Measurements from ENCODE around the gene LAMC3.
"Not testable (repeated sequence)": the region's sequence is repeated elsewhere in the genome, so short reads cannot be mapped to it uniquely, and the experiment has no call there.

The LAMC3 gene

DNA sequence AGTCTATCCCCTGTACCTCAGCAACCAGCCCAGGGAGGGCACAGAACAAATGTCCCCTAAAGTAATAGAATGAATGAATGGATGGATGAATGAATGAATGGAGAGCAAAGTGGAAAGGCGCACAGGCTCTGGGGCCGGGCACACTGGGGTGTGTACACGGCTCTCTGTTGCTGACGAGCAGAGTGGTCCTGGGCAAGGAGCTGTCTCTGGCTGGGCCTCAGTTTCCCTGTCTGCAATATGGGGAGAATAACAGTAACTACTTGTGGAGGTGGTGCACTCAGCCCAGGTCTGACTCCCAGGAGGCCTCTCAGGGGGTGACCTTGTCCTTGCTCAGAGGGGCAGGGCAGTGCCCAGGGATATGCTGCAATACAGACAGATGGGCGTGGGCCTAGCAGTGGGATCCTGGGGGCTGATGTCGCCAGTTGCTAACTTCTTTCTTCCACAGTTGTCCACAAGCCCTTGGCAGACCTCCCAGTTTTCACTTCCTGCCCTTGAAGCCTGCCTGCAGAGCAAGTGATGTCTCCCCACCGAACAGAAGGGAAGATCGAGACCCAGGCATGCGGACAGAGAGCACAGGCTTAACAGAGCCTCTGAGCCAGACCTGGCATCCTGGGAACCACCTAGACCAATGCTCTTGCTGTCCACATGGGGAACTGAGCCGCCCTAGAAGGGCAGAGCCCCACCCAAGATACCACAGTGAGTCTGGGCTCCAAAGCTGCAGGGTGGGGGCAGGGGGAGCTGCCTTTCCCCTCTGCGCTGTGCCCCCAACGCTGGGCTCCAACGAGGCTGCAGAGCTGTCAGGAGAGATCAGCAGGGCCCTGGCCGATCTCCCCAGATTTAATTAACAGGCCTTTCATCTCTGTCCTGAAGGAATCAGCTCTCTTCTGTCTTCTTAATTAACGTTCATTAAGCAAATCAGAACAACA, 13.6 kb upstream of the LAMC3 start:
- H3K9ac ChIP-seq (ENCODE audit: low read length), result no peak overlapping the region
- H3K9me3 ChIP-seq (ENCODE audit: low read length), result no peaks in the 10 kb centered on the region

DNA sequence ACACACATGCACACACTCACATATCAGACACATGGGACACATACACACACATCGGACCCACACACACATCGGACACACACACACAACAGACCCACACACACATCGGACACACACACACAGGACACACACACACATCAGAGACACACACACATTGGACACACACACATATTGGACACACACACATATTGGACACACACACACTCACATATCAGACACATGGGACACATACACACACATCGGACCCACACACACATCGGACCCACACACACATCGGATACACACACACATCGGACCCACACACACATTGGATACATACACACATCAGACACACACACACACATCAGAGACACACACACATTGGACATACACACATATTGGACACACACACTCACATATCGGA, 12.8 kb upstream of the LAMC3 start:
- no peaks in the 10 kb centered on the region for H3K9me3 ChIP-seq (ENCODE audit: low read length)
- H3K4me1 ChIP-seq (ENCODE audit: insufficient read depth, low read length), result no peaks in the 10 kb centered on the region
- H3K27me3 ChIP-seq (ENCODE audit: control insufficient read depth in 1 of 2, insufficient read depth in 2 of 2, low read length in 2 of 2), result peaks cover 8 to 9% of the 10 kb centered on the region in 2 donors

More for the DNA sequence above, 13.6 kb upstream of the LAMC3 start:
- H3K27me3 ChIP-seq (ENCODE audit: control insufficient read depth in 1 of 2, insufficient read depth in 2 of 2, low read length in 2 of 2), result peaks cover 7 to 8% of the 10 kb centered on the region in 2 donors
- H3K36me3 ChIP-seq (ENCODE audit: insufficient read depth, low read length), result no peaks in the 10 kb centered on the region
- H3K27ac ChIP-seq (ENCODE audit: low read depth, low read length), result no peak overlapping the region
- no peak overlapping the region for H3K4me3 ChIP-seq (ENCODE audit: low read depth in 1 of 2, low read length in 2 of 2)
- H3K4me1 ChIP-seq (ENCODE audit: insufficient read depth, low read length), result no peaks in the 10 kb centered on the region

DNA sequence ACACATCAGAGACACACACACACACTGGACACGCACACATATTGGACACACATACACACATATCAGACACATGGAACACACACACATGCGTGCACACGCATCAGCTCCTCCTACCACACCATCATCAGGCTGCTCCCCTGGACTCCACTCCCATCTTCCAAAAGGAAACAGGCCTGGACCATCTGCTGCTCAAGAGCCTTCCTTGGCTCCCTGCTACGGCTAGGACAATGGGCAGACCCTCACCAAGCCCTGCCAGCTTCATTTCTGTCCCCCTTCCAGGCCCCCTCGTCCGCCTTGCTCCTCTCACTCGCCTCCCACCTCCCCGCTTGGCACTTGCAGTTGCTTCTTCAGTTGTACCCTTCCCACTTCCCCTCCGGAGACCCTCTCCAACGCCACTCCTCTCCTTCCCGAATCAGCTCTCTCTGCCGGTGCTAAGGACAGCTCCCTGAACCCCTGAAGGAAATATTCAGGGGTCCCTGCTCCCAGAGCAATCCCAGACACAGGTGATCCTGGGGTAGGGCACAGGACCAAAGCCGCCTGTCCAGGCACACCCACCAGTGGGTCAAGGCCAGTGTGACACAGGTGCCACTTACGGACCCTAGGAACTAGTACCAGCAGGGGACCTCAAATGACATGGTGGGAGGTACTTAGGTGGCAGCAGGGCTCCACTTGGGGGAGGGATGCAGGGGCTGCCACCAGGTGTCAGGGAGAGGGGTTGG, 12.1 kb upstream of the LAMC3 start:
- no peaks in the 10 kb centered on the region for H3K36me3 ChIP-seq (ENCODE audit: insufficient read depth, low read length)
- no peak overlapping the region for H3K9ac ChIP-seq (ENCODE audit: low read length)
- peaks cover 8 to 14% of the 10 kb centered on the region in 2 donors for H3K27me3 ChIP-seq (ENCODE audit: control insufficient read depth in 1 of 2, insufficient read depth in 2 of 2, low read length in 2 of 2)
- no peaks in the 10 kb centered on the region for H3K4me1 ChIP-seq (ENCODE audit: insufficient read depth, low read length)
- H3K9me3 ChIP-seq (ENCODE audit: low read length), result no peaks in the 10 kb centered on the region
- no peak overlapping the region for H3K4me3 ChIP-seq (ENCODE audit: low read depth in 1 of 2, low read length in 2 of 2)
- no peak overlapping the region for H3K27ac ChIP-seq (ENCODE audit: low read depth, low read length)

More for the DNA sequence above, 12.8 kb upstream of the LAMC3 start:
- Histone ChIP-seq H3K36me3 (ENCODE audit: insufficient read depth, low read length) (no peaks in the 10 kb centered on the region), H3K27ac (ENCODE audit: low read depth, low read length) (no peak overlapping the region), H3K4me3 (ENCODE audit: low read depth in 1 of 2, low read length in 2 of 2) (no peak overlapping the region), H3K9ac (ENCODE audit: low read length) (no peak overlapping the region)

DNA sequence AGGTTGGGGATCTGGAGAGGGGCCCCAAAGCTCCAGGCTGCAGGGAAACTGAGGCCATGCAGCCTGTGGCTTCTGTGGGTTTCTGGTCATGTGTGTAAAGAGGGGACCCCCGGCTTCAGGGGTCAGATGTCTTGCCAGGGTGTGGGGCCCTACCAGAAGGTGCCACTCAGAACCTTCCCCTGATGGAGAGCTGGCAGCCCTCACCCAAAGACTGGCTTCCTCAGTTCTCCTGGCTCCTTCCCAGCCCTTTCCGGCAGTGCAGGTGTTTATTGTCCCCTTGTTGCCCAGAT, 11.6 kb upstream of the LAMC3 start:
- no peak overlapping the region for H3K9ac ChIP-seq (ENCODE audit: low read length)
- no peaks in the 10 kb centered on the region for H3K9me3 ChIP-seq (ENCODE audit: low read length)
- no peaks in the 10 kb centered on the region for H3K36me3 ChIP-seq (ENCODE audit: insufficient read depth, low read length)
- H3K27me3 ChIP-seq (ENCODE audit: control insufficient read depth in 1 of 2, insufficient read depth in 2 of 2, low read length in 2 of 2), result peaks cover 8 to 17% of the 10 kb centered on the region in 2 donors
- H3K4me3 ChIP-seq (ENCODE audit: low read depth in 1 of 2, low read length in 2 of 2), result no peak overlapping the region
- no peaks in the 10 kb centered on the region for H3K4me1 ChIP-seq (ENCODE audit: insufficient read depth, low read length)
- H3K27ac ChIP-seq (ENCODE audit: low read depth, low read length), result no peak overlapping the region

DNA sequence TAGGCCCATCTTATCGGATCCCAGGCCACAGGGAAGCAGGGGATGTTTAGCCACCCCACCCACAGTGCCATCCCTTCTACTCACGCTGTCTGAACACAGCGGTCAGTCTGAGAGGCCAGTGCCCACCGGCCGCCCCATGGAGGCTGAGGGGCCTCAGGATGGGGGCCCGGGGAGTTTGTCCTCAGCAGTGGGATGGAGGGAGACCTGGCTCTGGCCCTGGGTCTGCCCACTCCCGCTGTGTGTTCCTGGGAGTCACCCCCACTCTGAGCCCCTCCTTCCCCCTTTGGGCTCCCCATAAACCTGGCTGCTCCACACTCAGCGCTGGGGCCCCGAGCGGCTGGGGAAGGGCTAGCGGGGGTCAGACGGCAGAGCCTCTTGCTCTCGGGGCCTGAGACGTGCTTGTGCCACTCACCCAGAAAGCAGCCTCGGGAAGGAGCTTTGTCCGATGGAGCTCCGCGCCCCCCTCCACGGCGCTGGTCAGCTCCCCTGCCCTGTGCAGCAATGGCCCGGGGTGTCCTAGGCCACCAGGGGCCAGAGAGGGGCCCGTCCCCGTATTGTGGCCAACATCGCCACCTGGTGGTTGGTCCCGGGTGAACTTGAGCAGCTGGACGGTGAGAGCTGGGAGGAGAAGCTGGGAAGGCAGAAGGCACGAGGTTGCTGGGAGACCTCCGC, 10.9 kb upstream of the LAMC3 start:
- no peak overlapping the region for H3K4me3 ChIP-seq (ENCODE audit: low read depth in 1 of 2, low read length in 2 of 2)
- H3K27ac ChIP-seq (ENCODE audit: low read depth, low read length), result no peak overlapping the region
- H3K9me3 ChIP-seq (ENCODE audit: low read length), result no peaks in the 10 kb centered on the region
- H3K4me1 ChIP-seq (ENCODE audit: insufficient read depth, low read length), result no peaks in the 10 kb centered on the region
- no peaks in the 10 kb centered on the region for H3K36me3 ChIP-seq (ENCODE audit: insufficient read depth, low read length)
- no peak overlapping the region for H3K9ac ChIP-seq (ENCODE audit: low read length)
- peaks cover 8 to 17% of the 10 kb centered on the region in 2 donors for H3K27me3 ChIP-seq (ENCODE audit: control insufficient read depth in 1 of 2, insufficient read depth in 2 of 2, low read length in 2 of 2)

DNA sequence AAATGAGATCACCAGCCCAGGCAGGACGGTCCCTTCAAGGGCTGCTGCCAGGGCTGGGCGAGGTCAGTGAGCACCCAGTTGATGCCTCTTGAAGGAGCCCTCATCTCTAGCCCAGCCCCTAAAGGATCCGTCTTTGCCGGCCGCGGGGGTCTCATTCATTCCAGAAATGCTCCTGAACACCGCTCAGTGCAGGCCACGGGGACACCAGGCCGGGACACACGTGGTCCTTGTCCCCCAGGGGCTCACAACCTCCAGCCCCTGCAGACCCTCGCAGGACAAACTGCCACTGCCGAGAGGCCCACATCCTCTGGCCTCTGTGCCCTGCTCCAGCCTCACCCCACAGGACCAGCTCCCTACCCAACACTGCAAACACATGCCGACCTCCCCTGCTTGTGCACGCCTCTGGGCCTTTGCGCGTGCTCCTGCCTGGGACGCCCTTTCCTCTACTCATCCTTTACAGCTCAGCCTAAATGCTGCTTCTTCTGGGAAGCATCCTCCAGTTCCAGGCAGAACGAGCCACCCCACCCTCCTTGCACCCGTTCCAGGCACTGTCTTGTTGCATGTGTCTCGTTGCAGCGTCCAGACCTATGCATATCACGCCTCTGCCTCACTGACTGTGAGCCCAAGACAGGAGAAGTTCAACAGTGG, 10.3 kb upstream of the LAMC3 start:
- Histone ChIP-seq H3K9me3 (ENCODE audit: low read length) (no peaks in the 10 kb centered on the region), H3K27me3 (ENCODE audit: control insufficient read depth in 1 of 2, insufficient read depth in 2 of 2, low read length in 2 of 2) (peaks cover 8 to 17% of the 10 kb centered on the region in 2 donors), H3K4me1 (ENCODE audit: insufficient read depth, low read length) (no peaks in the 10 kb centered on the region), H3K4me3 (ENCODE audit: low read depth in 1 of 2, low read length in 2 of 2) (no peak overlapping the region), H3K9ac (ENCODE audit: low read length) (no peak overlapping the region), H3K27ac (ENCODE audit: low read depth, low read length) (no peak overlapping the region), H3K36me3 (ENCODE audit: insufficient read depth, low read length) (no peaks in the 10 kb centered on the region)

DNA sequence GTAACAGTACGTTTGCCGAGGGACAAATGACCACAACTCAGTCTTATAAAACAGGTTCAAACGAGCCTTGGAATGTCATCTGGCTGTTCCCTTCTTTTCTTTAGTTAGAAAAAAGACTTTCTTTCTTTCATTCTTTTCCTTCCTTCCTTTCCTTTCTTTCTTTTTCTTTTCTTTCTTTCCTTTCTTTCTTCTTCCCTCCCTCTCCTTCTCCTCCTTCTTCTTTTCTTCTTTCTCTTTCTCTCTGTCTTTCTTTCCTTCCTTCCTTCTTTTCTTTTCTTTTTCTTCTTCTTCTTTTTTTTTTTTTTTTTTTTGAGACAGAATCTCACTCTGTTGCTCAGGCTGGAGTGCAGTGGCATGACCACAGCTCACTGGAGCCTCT, 9.7 kb upstream of the LAMC3 start:
- peaks cover 8 to 17% of the 10 kb centered on the region in 2 donors for H3K27me3 ChIP-seq (ENCODE audit: control insufficient read depth in 1 of 2, insufficient read depth in 2 of 2, low read length in 2 of 2)
- no peaks in the 10 kb centered on the region for H3K36me3 ChIP-seq (ENCODE audit: insufficient read depth, low read length)
- no peak overlapping the region for H3K9ac ChIP-seq (ENCODE audit: low read length)
- no peaks in the 10 kb centered on the region for H3K9me3 ChIP-seq (ENCODE audit: low read length)
- H3K4me3 ChIP-seq (ENCODE audit: low read depth in 1 of 2, low read length in 2 of 2), result no peak overlapping the region
- no peaks in the 10 kb centered on the region for H3K4me1 ChIP-seq (ENCODE audit: insufficient read depth, low read length)
- no peak overlapping the region for H3K27ac ChIP-seq (ENCODE audit: low read depth, low read length)

DNA sequence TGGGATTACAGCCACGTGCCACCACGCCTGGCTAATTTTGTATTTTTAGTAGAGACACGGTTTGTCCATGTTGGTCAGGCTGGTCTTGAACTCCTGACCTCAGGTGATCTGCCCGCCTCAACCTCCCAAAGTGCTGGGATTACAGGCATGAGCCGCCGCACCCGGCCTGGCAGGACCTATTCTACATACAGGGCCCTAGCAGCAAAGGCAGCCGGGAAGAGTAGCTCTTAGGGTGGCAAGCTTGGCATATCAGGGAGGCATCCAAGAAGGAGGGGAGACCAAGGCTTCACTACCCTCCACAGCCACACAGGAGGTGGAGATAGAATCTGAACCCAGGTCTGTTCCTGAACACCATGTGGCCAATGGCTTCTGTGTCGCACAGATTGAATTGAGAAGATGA, 8.4 kb upstream of the LAMC3 start:
- not testable (repeated sequence) for H3K9me3 ChIP-seq (ENCODE audit: low read length); H3K4me3 ChIP-seq (ENCODE audit: low read depth in 1 of 2, low read length in 2 of 2); H3K4me1 ChIP-seq (ENCODE audit: insufficient read depth, low read length); H3K9ac ChIP-seq (ENCODE audit: low read length); H3K27ac ChIP-seq (ENCODE audit: low read depth, low read length); H3K36me3 ChIP-seq (ENCODE audit: insufficient read depth, low read length)
- peaks cover 8 to 17% of the 10 kb centered on the region in 2 donors for H3K27me3 ChIP-seq (ENCODE audit: control insufficient read depth in 1 of 2, insufficient read depth in 2 of 2, low read length in 2 of 2)

DNA sequence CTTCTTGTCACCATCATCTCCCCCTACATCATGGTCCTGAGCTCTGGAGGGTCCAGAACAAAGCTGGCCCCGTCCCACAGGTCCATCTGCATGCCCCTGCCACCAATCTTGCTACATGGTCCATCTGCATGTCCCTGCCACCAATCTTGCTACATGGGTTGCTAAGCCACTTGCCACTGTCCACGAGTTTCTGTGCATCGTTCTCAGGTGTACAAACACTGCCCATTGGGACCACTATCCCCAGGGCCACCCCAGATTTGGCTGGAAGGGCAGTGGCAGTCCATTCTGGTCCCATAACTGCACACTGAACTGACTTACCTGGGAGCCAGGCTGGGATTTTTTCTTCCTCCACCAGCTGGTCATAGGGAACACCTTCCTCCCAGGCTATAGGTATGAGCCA, 8.0 kb upstream of the LAMC3 start:
- Histone ChIP-seq H3K4me3 (ENCODE audit: low read depth in 1 of 2, low read length in 2 of 2) (no peak overlapping the region), H3K9ac (ENCODE audit: low read length) (no peak overlapping the region), H3K36me3 (ENCODE audit: insufficient read depth, low read length) (no peaks in the 10 kb centered on the region), H3K27me3 (ENCODE audit: control insufficient read depth in 1 of 2, insufficient read depth in 2 of 2, low read length in 2 of 2) (peaks cover 8 to 17% of the 10 kb centered on the region in 2 donors), H3K27ac (ENCODE audit: low read depth, low read length) (no peak overlapping the region), H3K4me1 (ENCODE audit: insufficient read depth, low read length) (no peaks in the 10 kb centered on the region), H3K9me3 (ENCODE audit: low read length) (no peaks in the 10 kb centered on the region)

DNA sequence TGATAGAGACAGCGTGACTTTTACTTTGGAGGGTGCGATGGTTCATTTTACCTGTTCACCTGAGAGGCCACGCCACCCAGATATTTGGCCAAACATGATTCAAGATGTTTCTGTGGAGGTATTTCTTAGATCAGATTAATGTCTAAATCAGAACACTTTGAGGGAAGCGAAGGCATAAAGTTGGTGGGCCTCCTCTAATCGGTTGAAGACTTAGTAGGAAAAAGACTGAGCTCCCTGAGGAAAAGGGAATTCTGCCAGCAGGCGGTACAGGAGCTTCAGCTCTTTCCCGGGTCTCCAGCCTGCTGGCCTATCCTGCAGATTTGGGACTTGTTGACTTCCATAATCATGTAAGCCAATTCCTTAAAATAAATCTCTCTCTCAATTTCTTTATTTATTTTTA, 7.0 kb upstream of the LAMC3 start:
- Histone ChIP-seq H3K9ac (ENCODE audit: low read length) (no peak overlapping the region), H3K9me3 (ENCODE audit: low read length) (no peaks in the 10 kb centered on the region), H3K4me3 (ENCODE audit: low read depth in 1 of 2, low read length in 2 of 2) (no peak overlapping the region), H3K27me3 (ENCODE audit: control insufficient read depth in 1 of 2, insufficient read depth in 2 of 2, low read length in 2 of 2) (peaks cover 8 to 17% of the 10 kb centered on the region in 2 donors), H3K4me1 (ENCODE audit: insufficient read depth, low read length) (no peaks in the 10 kb centered on the region), H3K27ac (ENCODE audit: low read depth, low read length) (no peak overlapping the region), H3K36me3 (ENCODE audit: insufficient read depth, low read length) (no peaks in the 10 kb centered on the region)

DNA sequence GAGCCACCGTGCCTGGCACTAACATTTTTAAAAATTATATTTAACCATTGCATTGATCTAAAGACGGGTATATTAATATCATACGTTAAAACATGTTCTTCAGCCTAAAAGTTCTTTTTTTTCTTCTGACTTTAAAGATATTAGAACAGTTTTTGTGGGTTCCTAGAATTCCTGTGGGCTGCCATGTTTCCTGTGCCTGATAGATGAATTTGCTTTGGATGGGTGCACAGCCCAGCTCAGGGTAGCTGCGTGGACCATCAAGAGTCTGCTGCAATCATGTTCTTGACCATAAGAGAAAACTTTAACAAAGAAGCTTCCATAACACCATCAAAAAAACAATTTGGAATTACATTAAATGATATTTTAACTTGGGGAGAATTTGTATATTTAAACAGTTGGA, 2.4 kb upstream of the LAMC3 start:
- H3K27ac ChIP-seq (ENCODE audit: low read depth, low read length), result no peak overlapping the region
- H3K27me3 ChIP-seq (ENCODE audit: control insufficient read depth in 1 of 2, insufficient read depth in 2 of 2, low read length in 2 of 2), result peaks cover 17 to 34% of the 10 kb centered on the region in 2 donors
- H3K4me3 ChIP-seq (ENCODE audit: low read depth in 1 of 2, low read length in 2 of 2), result no peak overlapping the region
- no peaks in the 10 kb centered on the region for H3K4me1 ChIP-seq (ENCODE audit: insufficient read depth, low read length)
- no peaks in the 10 kb centered on the region for H3K9me3 ChIP-seq (ENCODE audit: low read length)
- no peak overlapping the region for H3K9ac ChIP-seq (ENCODE audit: low read length)
- H3K36me3 ChIP-seq (ENCODE audit: insufficient read depth, low read length), result no peaks in the 10 kb centered on the region

All from muscle layer of colon (tissue), 2 donors.